ENCODE results near the gene SDF2L1. TPM values are rescaled to one million over a fixed set of nuclear protein-coding genes. Genes with fewer than 3 reads are reported as not detected.
"Not testable (repeated sequence)": the region's sequence is repeated elsewhere in the genome, so short reads cannot be mapped to it uniquely, and the experiment has no call there.

Gene SDF2L1
- total RNA-seq, 1 experiment from 2014 or later, result 91.5 TPM

- H3K4me3 Mint-ChIP-seq (ENCODE audit: unreplicated experiment), result peak overlapping the region; percentile 76
- H3K4me1 Mint-ChIP-seq (ENCODE audit: insufficient read depth, unreplicated experiment), result peaks cover 13% of the 10 kb centered on the region
- ChIA-PET CTCF (interaction anchor here (0.6 to 3.8 kb wide), 10 partner anchors 10 to 742 kb away, joined by 3 to 69 read pairs (median 4); partner anchors contain the start of genes CCDC116 and YDJC), POLR2A (interaction anchor here (0.5 to 4.6 kb wide), 4 partner anchors 9 to 30 kb away, joined by 3 to 80 read pairs (median 21); partner anchors contain the start of genes PPIL2 and YDJC)
- TF ChIP-seq CTCF (IDR thresholded peaks at IDR 0.05; ENCODE audit: unreplicated experiment), result no peak
- no peak for DNase-seq (ENCODE audit: unreplicated experiment)
- no TSS peak for BruUV-seq (replicated peaks)
- peaks cover 43% of the 10 kb centered on the region for H3K36me3 Mint-ChIP-seq (ENCODE audit: insufficient read depth, unreplicated experiment)
- no peaks in the 10 kb centered on the region for H3K9me3 Mint-ChIP-seq (ENCODE audit: unreplicated experiment)
- H3K27me3 Mint-ChIP-seq (ENCODE audit: insufficient read depth, unreplicated experiment), result no peaks in the 10 kb centered on the region
- H3K27ac Mint-ChIP-seq (ENCODE audit: low read depth, unreplicated experiment), result no peak overlapping the region
- intact Hi-C loops (cut with micrococcal nuclease), result no loop called here
Measured at GRCh38 chr22:21643533-21644357, 1.6 kb downstream of the SDF2L1 start.

GRCh38 chr22:21645513-21645912 lies 3.4 kb downstream of the SDF2L1 start:
- CTCF ChIA-PET, result interaction anchor here (1.1 to 1.7 kb wide), 2 partner anchors 10 to 22 kb away, joined by 3 to 8 read pairs; no protein-coding TSS in a partner anchor
- BruUV-seq (replicated peaks); H3K9me3 Mint-ChIP-seq (ENCODE audit: unreplicated experiment); H3K27me3 Mint-ChIP-seq (ENCODE audit: insufficient read depth, unreplicated experiment); intact Hi-C loops (cut with micrococcal nuclease); H3K27ac Mint-ChIP-seq (ENCODE audit: low read depth, unreplicated experiment); DNase-seq (ENCODE audit: unreplicated experiment); H3K4me3 Mint-ChIP-seq (ENCODE audit: unreplicated experiment): not testable (repeated sequence)
- Mint-ChIP-seq H3K4me1 (ENCODE audit: insufficient read depth, unreplicated experiment) (peaks cover 13% of the 10 kb centered on the region), H3K36me3 (ENCODE audit: insufficient read depth, unreplicated experiment) (peaks cover 51% of the 10 kb centered on the region)
- POLR2A ChIA-PET, result interaction anchor here (1.2 kb wide), 1 partner anchor 16 kb away, joined by 4 read pairs; no protein-coding TSS in a partner anchor

- no peaks in the 10 kb centered on the region for H3K9me3 Mint-ChIP-seq (ENCODE audit: unreplicated experiment)
- H3K27me3 Mint-ChIP-seq (ENCODE audit: insufficient read depth, unreplicated experiment), result no peaks in the 10 kb centered on the region
- H3K4me3 Mint-ChIP-seq (ENCODE audit: unreplicated experiment), result no peak overlapping the region
- peak; percentile 81 for TF ChIP-seq CTCF (IDR thresholded peaks at IDR 0.05; ENCODE audit: unreplicated experiment)
- no TSS peak for BruUV-seq (replicated peaks)
- peaks cover 51% of the 10 kb centered on the region for H3K36me3 Mint-ChIP-seq (ENCODE audit: insufficient read depth, unreplicated experiment)
- H3K4me1 Mint-ChIP-seq (ENCODE audit: insufficient read depth, unreplicated experiment), result peaks cover 10% of the 10 kb centered on the region
- POLR2A ChIA-PET, result interaction anchor here (0.8 to 1.1 kb wide), 4 partner anchors 18 to 646 kb away, joined by 3 to 5 read pairs (median 4); partner anchors contain the start of gene PPIL2
- CTCF ChIA-PET, result interaction anchor here (0.6 to 1.9 kb wide), 20 partner anchors 8 to 393 kb away, joined by 3 to 10 read pairs (median 4); partner anchors contain the start of genes CCDC116, PPIL2 and YDJC
- DNase-seq (ENCODE audit: unreplicated experiment), result peak; percentile 87
- intact Hi-C loops (cut with micrococcal nuclease), result no loop called here
- H3K27ac Mint-ChIP-seq (ENCODE audit: low read depth, unreplicated experiment), result no peak overlapping the region
Measured at GRCh38 chr22:21646608-21647590, 4.8 kb downstream of the SDF2L1 start.

- no peak overlapping the region for H3K27ac Mint-ChIP-seq (ENCODE audit: low read depth, unreplicated experiment)
- BruUV-seq (replicated peaks), result no TSS peak
Measured at GRCh38 chr22:21650280-21650679, 8.2 kb downstream of the SDF2L1 start.

More at GRCh38 chr22:21650280-21650679, 8.2 kb downstream of the SDF2L1 start:
- Mint-ChIP-seq H3K9me3 (ENCODE audit: unreplicated experiment) (no peaks in the 10 kb centered on the region), H3K4me1 (ENCODE audit: insufficient read depth, unreplicated experiment) (no peaks in the 10 kb centered on the region), H3K36me3 (ENCODE audit: insufficient read depth, unreplicated experiment) (peaks cover 30% of the 10 kb centered on the region), H3K27me3 (ENCODE audit: insufficient read depth, unreplicated experiment) (no peaks in the 10 kb centered on the region), H3K4me3 (ENCODE audit: unreplicated experiment) (peak overlapping the region; percentile 4)
- TF ChIP-seq CTCF (IDR thresholded peaks at IDR 0.05; ENCODE audit: unreplicated experiment), result no peak
- intact Hi-C loops (cut with micrococcal nuclease), result no loop called here
- ChIA-PET CTCF (interaction anchor here (0.6 kb wide), 1 partner anchor 19 kb away, joined by 3 read pairs; no protein-coding TSS in a partner anchor), POLR2A (interaction anchor here (0.6 kb wide), 1 partner anchor 225 kb away, joined by 3 read pairs; no protein-coding TSS in a partner anchor)
- no peak for DNase-seq (ENCODE audit: unreplicated experiment)
